GM12801 (cell line): ENCODE data around the gene GRID1.

Source experiments
- CTCF ChIP-seq: IDR thresholded peaks from one replicate; pipeline ENCODE4 v1.5.1; 2011; ENCODE audit warnings: control low read depth; ENCODE audit not compliant: insufficient read length; ENCODE audit errors: extremely low read depth

GRID1 gene

GRCh38 chr10:85959239-85959638 is 407.4 kb downstream of the GRID1 start:
- TF ChIP-seq CTCF = no peak

GRCh38 chr10:85950921-85951320 is 415.7 kb downstream of the GRID1 start:
- TF ChIP-seq CTCF = no peak

GRCh38 chr10:85946713-85947326 is 419.8 kb downstream of the GRID1 start:
- no peak for TF ChIP-seq CTCF

GRCh38 chr10:85936161-85936560 is 430.4 kb downstream of the GRID1 start:
- TF ChIP-seq CTCF = no peak

GRCh38 chr10:85934586-85934985 is 432.0 kb downstream of the GRID1 start:
- TF ChIP-seq CTCF = no peak

- no peak for TF ChIP-seq CTCF
Observed at GRCh38 chr10:85927952-85928665, 438.5 kb downstream of the GRID1 start.

- no peak for TF ChIP-seq CTCF
Observed at GRCh38 chr10:85926986-85927385, 439.6 kb downstream of the GRID1 start.
